Keratinocyte (primary cell): ENCODE data around the gene AP1M1. TPM values are rescaled to one million over a fixed set of nuclear protein-coding genes. Genes with fewer than 3 reads are reported as not detected.

ENCODE experiments used
- DNase-seq: peaks from one replicate; pipeline ENCODE4 v3.0.0-alpha.2; 2011; ENCODE audit warnings: low read depth, missing footprints, low spot score
- FAIRE-seq: peaks from 2 replicates; lab custom pipeline; 2011; peaks lifted over from hg19 to GRCh38; lab: Jason Lieb, UNC
- H2AFZ ChIP-seq: 2 replicates; pipeline ENCODE4 v1.6.0; 2012; ENCODE audit warnings: low read length, control low read depth, inconsistent platforms; ENCODE audit not compliant: control insufficient read depth
- H3K27ac ChIP-seq: 2 replicates; pipeline ENCODE4 v1.5.1; 2011; ENCODE audit warnings: low read length; ENCODE audit not compliant: control insufficient read depth, insufficient read depth
- H3K27me3 ChIP-seq: 3 replicates; pipeline ENCODE4 v1.6.0; 2011; ENCODE audit warnings: low read length; ENCODE audit not compliant: control insufficient read depth, insufficient read depth; ENCODE audit errors: extremely low read depth
- H3K36me3 ChIP-seq, 2 experiments: 2 replicates in 1 of 2; 3 replicates in 1 of 2; pipeline ENCODE4 v1.5.1; 2011; ENCODE audit warnings: low read length in 2 of 2, mild to moderate bottlenecking in 1 of 2; ENCODE audit not compliant: control insufficient read depth in 2 of 2, insufficient read depth in 2 of 2; ENCODE audit errors: extremely low read depth in 1 of 2
- H3K4me1 ChIP-seq: 3 replicates; pipeline ENCODE4 v1.5.1; 2011; ENCODE audit warnings: low read length; ENCODE audit not compliant: control insufficient read depth, insufficient read depth; ENCODE audit errors: extremely low read depth
- H3K4me2 ChIP-seq: 3 replicates; pipeline ENCODE4 v1.6.0; 2011; ENCODE audit warnings: low read depth, low read length; ENCODE audit not compliant: control insufficient read depth, insufficient read depth; ENCODE audit errors: extremely low read depth
- H3K4me3 ChIP-seq, 3 experiments: fragments of 200-600 bp in 1 of 3; sonication (generic) in 1 of 3; 2 replicates in 2 of 3; 3 replicates in 1 of 3; pipeline ENCODE4 v1.5.1; 2011 to 2016; ENCODE audit warnings: low read length in 3 of 3, mild to moderate bottlenecking in 3 of 3, control low read depth in 2 of 3, inconsistent platforms in 1 of 3, low read depth in 1 of 3, mixed read lengths in 1 of 3, mixed run types in 1 of 3, moderate library complexity in 1 of 3; ENCODE audit not compliant: control insufficient read depth in 2 of 3, insufficient read depth in 2 of 3; ENCODE audit errors: extremely low read depth in 1 of 3
- H3K79me2 ChIP-seq: 2 replicates; pipeline ENCODE4 v1.6.0; 2012; ENCODE audit warnings: low read length; ENCODE audit not compliant: control insufficient read depth, insufficient read depth
- H3K9ac ChIP-seq: 3 replicates; pipeline ENCODE4 v1.6.0; 2011; ENCODE audit warnings: low read length; ENCODE audit not compliant: control insufficient read depth, insufficient read depth; ENCODE audit errors: extremely low read depth
- H3K9me1 ChIP-seq: 3 replicates; pipeline ENCODE4 v1.6.0; 2011; ENCODE audit warnings: low read length; ENCODE audit not compliant: control insufficient read depth, insufficient read depth; ENCODE audit errors: extremely low read depth
- H3K9me3 ChIP-seq: 2 replicates; pipeline ENCODE4 v1.5.1; 2012; ENCODE audit warnings: low read depth, low read length; ENCODE audit not compliant: control insufficient read depth
- H4K20me1 ChIP-seq: 3 replicates; pipeline ENCODE4 v1.6.0; 2011; ENCODE audit warnings: low read length; ENCODE audit not compliant: control insufficient read depth, insufficient read depth; ENCODE audit errors: extremely low read depth
- CTCF ChIP-seq, 3 experiments: IDR thresholded peaks in 1 of 3; conservative IDR thresholded peaks in 1 of 3; optimal IDR thresholded peaks in 1 of 3; 2 replicates in 2 of 3; 3 replicates in 1 of 3; pipeline versions ENCODE3 to v1.5.1; 2011; ENCODE audit warnings: low read length in 3 of 3, mild to moderate bottlenecking in 3 of 3, moderate library complexity in 2 of 3, control low read depth in 1 of 3, inconsistent platforms in 1 of 3; ENCODE audit not compliant: insufficient read depth in 2 of 3; ENCODE audit errors: extremely low read depth in 1 of 3
- EZH2 ChIP-seq: IDR thresholded peaks from one replicate; pipeline ENCODE4 v1.6.1; 2012; ENCODE audit warnings: inconsistent platforms, mild to moderate bottlenecking, low read length, moderate library complexity
- dilution Hi-C: fragments of 300-500 bp; cut with MboI; formaldehyde crosslinking; loops from one replicate; pipeline ENCODE4 v1.7.0; 2020; ENCODE audit warnings: low sequenced_read_pairs; ENCODE audit not compliant: extremely low pct_ligation_motif_present
- polyA plus RNA-seq, 5 experiments: library from polyadenylated mRNA; depleted of rRNA in 3 of 5; stranded (reverse) in 3 of 5; stranded (forward) in 1 of 5; unstranded in 1 of 5; fragments of >200 nt; gene quantifications; 1 replicate in 1 of 5; 2 replicates in 3 of 5; 3 replicates in 1 of 5; pipeline versions ENCODE4 v1.2.1 to v1.2.3, GENCODE V29; 2011 to 2012; ENCODE audit warnings: missing spikeins in 2 of 5, low read depth in 1 of 5, low replicate concordance in 1 of 5

The AP1M1 gene
- polyA plus RNA-seq, 1 donor (not counting 4 experiments of a cell fraction or from before 2014, with no cell fraction given), result 27.7 TPM

- dilution Hi-C loops, result loop anchor here (25.0 kb wide), 1 partner anchor 160 kb away; no protein-coding TSS in a partner anchor
- H3K4me2 ChIP-seq, result no peak overlapping the region
- H3K27me3 ChIP-seq, result no peaks in the 10 kb centered on the region
- H3K4me3 ChIP-seq, result no peak overlapping the region
- DNase-seq, result no peak
- H4K20me1 ChIP-seq, result peaks cover 2% of the 10 kb centered on the region
- TF ChIP-seq CTCF (optimal IDR thresholded peaks at IDR 0.05 in 1 of 3, IDR thresholded peaks at IDR 0.05 in 1 of 3, conservative IDR thresholded peaks at IDR 0.05 in 1 of 3; ENCODE audit: extremely low read depth in 1 of 3, insufficient read depth in 2 of 3, low read length in 3 of 3) (no peak), EZH2 (no peak)
- H3K9me1 ChIP-seq, result peaks cover 3% of the 10 kb centered on the region
- H3K4me1 ChIP-seq, result peaks cover 16% of the 10 kb centered on the region
- no peak for FAIRE-seq
- no peak overlapping the region for H3K9ac ChIP-seq
- H3K9me3 ChIP-seq, result no peaks in the 10 kb centered on the region
- peaks cover 39% of the 10 kb centered on the region for H3K79me2 ChIP-seq
- H3K27ac ChIP-seq, result no peak overlapping the region
- H3K36me3 ChIP-seq, result peaks cover 24 to 26% of the 10 kb centered on the region in 2 experiments
- no peak overlapping the region for H2AFZ ChIP-seq
Observed at GRCh38 chr19:16202320-16203255, 4.9 kb downstream of the AP1M1 start.

GRCh38 chr19:16203256-16204004 is 5.7 kb downstream of the AP1M1 start:
- no peak for TF ChIP-seq EZH2
- no peak for TF ChIP-seq CTCF (optimal IDR thresholded peaks at IDR 0.05 in 1 of 3, IDR thresholded peaks at IDR 0.05 in 1 of 3, conservative IDR thresholded peaks at IDR 0.05 in 1 of 3; ENCODE audit: extremely low read depth in 1 of 3, insufficient read depth in 2 of 3, low read length in 3 of 3)
- FAIRE-seq (no peak), DNase-seq (no peak)
- no peak overlapping the region for H2AFZ ChIP-seq
- H3K9ac ChIP-seq, result no peak overlapping the region
- H3K27me3 ChIP-seq, result no peaks in the 10 kb centered on the region
- peaks cover 32% of the 10 kb centered on the region for H3K79me2 ChIP-seq
- H3K4me2 ChIP-seq, result no peak overlapping the region
- no peak overlapping the region for H3K27ac ChIP-seq
- peaks cover 16% of the 10 kb centered on the region for H3K4me1 ChIP-seq
- H3K4me3 ChIP-seq, result no peak overlapping the region
- peaks cover 3% of the 10 kb centered on the region for H3K9me1 ChIP-seq
- peaks cover 29 to 31% of the 10 kb centered on the region in 2 experiments for H3K36me3 ChIP-seq
- dilution Hi-C loops, result loop anchor here (25.0 kb wide), 1 partner anchor 159 kb away; no protein-coding TSS in a partner anchor
- no peaks in the 10 kb centered on the region for H3K9me3 ChIP-seq
- H4K20me1 ChIP-seq, result peaks cover 2% of the 10 kb centered on the region
